HepG2 (cell line): ENCODE data around the gene PDS5B. TPM values are rescaled to one million over a fixed set of nuclear protein-coding genes. Genes with fewer than 3 reads are reported as not detected.

Source experiments
- CBX1 ChIP-seq: IDR thresholded peaks from one replicate; pipeline ENCODE4 v1.6.1; 2016; ENCODE audit warnings: antibody characterized with exemption, low read depth
- HNF4A ChIP-seq: sonication (generic); formaldehyde crosslinking; IDR thresholded peaks from 2 replicates; pipeline ENCODE4 v1.4.0; 2020; ENCODE audit warnings: missing genetic modification reagents
- PHF20 ChIP-seq: sonication (generic); formaldehyde crosslinking; IDR thresholded peaks from 2 replicates; pipeline ENCODE4 v1.5.0; 2020; ENCODE audit warnings: mild to moderate bottlenecking, missing genetic modification reagents
- PHF5A ChIP-seq: IDR thresholded peaks from one replicate; pipeline ENCODE4 v1.6.1; 2018; ENCODE audit warnings: low read depth, missing genetic modification reagents; ENCODE audit not compliant: unreplicated experiment
- SP1 ChIP-seq, 2 experiments: fragments of 450-650 bp in 1 of 2; sonication (generic) in 1 of 2; formaldehyde crosslinking in 1 of 2; IDR thresholded peaks; 2 replicates each; pipeline versions ENCODE4 v1.4.0 to v1.6.1; 2016 to 2020; ENCODE audit warnings: missing genetic modification reagents in 1 of 2
- ZFY ChIP-seq: sonication (generic); formaldehyde crosslinking; IDR thresholded peaks from 2 replicates; pipeline ENCODE4 v1.4.0; 2020; ENCODE audit warnings: missing genetic modification reagents
- ZNF142 ChIP-seq: sonication (generic); formaldehyde crosslinking; IDR thresholded peaks from 2 replicates; pipeline ENCODE4 v1.4.0; 2020; ENCODE audit warnings: missing genetic modification reagents
- ZNF225 ChIP-seq: sonication (generic); formaldehyde crosslinking; IDR thresholded peaks from 2 replicates; pipeline ENCODE4 v1.4.0; 2020; ENCODE audit warnings: mild to moderate bottlenecking, missing genetic modification reagents
- ZNF256 ChIP-seq: sonication (generic); formaldehyde crosslinking; conservative IDR thresholded peaks from 2 replicates; pipeline ENCODE4 v1.4.0; 2020; ENCODE audit warnings: missing genetic modification reagents
- ZNF451 ChIP-seq: sonication (generic); formaldehyde crosslinking; IDR thresholded peaks from 2 replicates; pipeline ENCODE4 v1.5.0; 2020; ENCODE audit warnings: mild to moderate bottlenecking, missing genetic modification reagents
- ZNF484 ChIP-seq: sonication (generic); formaldehyde crosslinking; IDR thresholded peaks from 2 replicates; pipeline ENCODE4 v1.5.1; 2020; ENCODE audit warnings: mild to moderate bottlenecking, low read depth, missing genetic modification reagents, borderline replicate concordance
- ZNF816 ChIP-seq: sonication (generic); formaldehyde crosslinking; IDR thresholded peaks from 2 replicates; pipeline ENCODE4 v1.8.0; 2022; ENCODE audit warnings: missing genetic modification reagents, mild to moderate bottlenecking, borderline replicate concordance
- ZNF850 ChIP-seq: sonication (generic); formaldehyde crosslinking; conservative IDR thresholded peaks from 2 replicates; pipeline ENCODE4 v1.9.0; 2021; ENCODE audit warnings: mild to moderate bottlenecking, missing genetic modification reagents
- polyA plus RNA-seq, 8 experiments: library from polyadenylated mRNA; depleted of rRNA in 3 of 8; stranded (reverse) in 7 of 8; unstranded in 1 of 8; fragments of >200 nt; fragmentation: Illumina TruSeq in 4 of 8; extraction: Trizol in 4 of 8; gene quantifications; 2 replicates each; pipeline versions ENCODE4 v1.2.1 to v1.2.3, GENCODE V29; 2011 to 2016; ENCODE audit warnings: low read depth in 4 of 8, missing spikeins in 1 of 8, mixed read lengths in 1 of 8; ENCODE audit not compliant: insufficient read depth in 1 of 8
- total RNA-seq, 5 experiments: library from RNA; depleted of rRNA; stranded (reverse); fragments of >200 nt; fragmentation: Illumina TruSeq; extraction: Trizol; gene quantifications; 2 replicates each; pipeline ENCODE4 v1.2.3, GENCODE V29; 2016; ENCODE audit warnings: low read depth in 1 of 5
- TF ChIP-seq, protein P1 (sequence below): sonication (generic); formaldehyde crosslinking; IDR thresholded peaks from 2 replicates; pipeline ENCODE4 v1.4.0; 2020; ENCODE audit warnings: missing genetic modification reagents
- TF ChIP-seq, protein P2 (sequence below): sonication (generic); formaldehyde crosslinking; IDR thresholded peaks from 2 replicates; pipeline ENCODE4 v1.5.0; 2020; ENCODE audit warnings: mild to moderate bottlenecking, missing genetic modification reagents
- TF ChIP-seq, protein P3 (sequence below): sonication (generic); formaldehyde crosslinking; IDR thresholded peaks from 2 replicates; pipeline ENCODE4 v1.8.0; 2022; ENCODE audit warnings: missing genetic modification reagents, low read depth, mild to moderate bottlenecking, borderline replicate concordance

PDS5B gene
- total and polyA plus RNA-seq, 2 of the 13 experiments (the other 11 are each of a cell fraction or from before 2014, with no cell fraction given) = 5.8 to 24.6 TPM

DNA sequence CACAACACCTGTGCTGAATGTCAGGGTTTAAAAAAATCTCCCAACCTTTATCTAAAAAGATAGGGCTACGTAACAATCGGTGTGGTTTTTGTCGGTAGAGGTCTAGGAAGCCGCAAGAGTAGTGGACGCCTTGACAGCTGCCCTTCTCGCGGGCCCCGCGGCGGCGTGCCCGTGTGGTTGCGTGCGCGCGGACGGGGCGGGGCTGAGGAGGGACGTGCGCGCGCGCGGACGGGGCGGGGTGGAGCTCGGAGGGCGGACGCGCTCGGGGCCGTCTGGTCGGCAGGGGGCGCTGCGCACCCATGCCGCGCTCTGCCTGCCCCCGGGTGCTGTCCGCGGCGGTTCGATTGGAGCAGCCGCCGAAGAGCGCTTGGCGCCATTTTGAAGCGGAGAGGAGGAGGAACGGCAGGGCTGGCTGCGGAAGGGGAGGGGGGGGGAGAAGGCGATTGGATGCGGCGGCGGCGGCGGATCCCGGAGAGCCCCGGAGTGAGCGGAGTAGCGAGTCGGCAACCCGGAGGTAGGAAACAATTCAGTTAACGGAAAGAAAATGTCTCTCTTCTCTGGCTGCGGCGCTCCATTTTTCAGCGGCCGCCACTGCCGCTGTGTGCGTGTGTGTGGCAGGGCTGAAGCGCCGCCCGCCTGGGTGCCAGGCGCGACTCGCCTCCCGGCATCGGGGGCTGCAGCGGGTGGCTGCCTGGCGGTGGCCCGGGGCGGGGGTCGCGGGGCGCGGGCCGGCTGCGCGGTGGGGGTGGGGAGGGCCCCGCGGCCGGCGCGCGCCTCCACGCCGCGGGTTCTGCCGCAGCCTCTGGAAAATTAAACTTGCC is at the start of gene PDS5B (continued):
- TF ChIP-seq, protein P1, sequence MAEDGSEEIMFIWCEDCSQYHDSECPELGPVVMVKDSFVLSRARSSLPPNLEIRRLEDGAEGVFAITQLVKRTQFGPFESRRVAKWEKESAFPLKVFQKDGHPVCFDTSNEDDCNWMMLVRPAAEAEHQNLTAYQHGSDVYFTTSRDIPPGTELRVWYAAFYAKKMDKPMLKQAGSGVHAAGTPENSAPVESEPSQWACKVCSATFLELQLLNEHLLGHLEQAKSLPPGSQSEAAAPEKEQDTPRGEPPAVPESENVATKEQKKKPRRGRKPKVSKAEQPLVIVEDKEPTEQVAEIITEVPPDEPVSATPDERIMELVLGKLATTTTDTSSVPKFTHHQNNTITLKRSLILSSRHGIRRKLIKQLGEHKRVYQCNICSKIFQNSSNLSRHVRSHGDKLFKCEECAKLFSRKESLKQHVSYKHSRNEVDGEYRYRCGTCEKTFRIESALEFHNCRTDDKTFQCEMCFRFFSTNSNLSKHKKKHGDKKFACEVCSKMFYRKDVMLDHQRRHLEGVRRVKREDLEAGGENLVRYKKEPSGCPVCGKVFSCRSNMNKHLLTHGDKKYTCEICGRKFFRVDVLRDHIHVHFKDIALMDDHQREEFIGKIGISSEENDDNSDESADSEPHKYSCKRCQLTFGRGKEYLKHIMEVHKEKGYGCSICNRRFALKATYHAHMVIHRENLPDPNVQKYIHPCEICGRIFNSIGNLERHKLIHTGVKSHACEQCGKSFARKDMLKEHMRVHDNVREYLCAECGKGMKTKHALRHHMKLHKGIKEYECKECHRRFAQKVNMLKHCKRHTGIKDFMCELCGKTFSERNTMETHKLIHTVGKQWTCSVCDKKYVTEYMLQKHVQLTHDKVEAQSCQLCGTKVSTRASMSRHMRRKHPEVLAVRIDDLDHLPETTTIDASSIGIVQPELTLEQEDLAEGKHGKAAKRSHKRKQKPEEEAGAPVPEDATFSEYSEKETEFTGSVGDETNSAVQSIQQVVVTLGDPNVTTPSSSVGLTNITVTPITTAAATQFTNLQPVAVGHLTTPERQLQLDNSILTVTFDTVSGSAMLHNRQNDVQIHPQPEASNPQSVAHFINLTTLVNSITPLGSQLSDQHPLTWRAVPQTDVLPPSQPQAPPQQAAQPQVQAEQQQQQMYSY (CRISPR knock-in tag) = no peak
- TF ChIP-seq ZNF451 (CRISPR knock-in tag) = no peak
- TF ChIP-seq, protein P2, sequence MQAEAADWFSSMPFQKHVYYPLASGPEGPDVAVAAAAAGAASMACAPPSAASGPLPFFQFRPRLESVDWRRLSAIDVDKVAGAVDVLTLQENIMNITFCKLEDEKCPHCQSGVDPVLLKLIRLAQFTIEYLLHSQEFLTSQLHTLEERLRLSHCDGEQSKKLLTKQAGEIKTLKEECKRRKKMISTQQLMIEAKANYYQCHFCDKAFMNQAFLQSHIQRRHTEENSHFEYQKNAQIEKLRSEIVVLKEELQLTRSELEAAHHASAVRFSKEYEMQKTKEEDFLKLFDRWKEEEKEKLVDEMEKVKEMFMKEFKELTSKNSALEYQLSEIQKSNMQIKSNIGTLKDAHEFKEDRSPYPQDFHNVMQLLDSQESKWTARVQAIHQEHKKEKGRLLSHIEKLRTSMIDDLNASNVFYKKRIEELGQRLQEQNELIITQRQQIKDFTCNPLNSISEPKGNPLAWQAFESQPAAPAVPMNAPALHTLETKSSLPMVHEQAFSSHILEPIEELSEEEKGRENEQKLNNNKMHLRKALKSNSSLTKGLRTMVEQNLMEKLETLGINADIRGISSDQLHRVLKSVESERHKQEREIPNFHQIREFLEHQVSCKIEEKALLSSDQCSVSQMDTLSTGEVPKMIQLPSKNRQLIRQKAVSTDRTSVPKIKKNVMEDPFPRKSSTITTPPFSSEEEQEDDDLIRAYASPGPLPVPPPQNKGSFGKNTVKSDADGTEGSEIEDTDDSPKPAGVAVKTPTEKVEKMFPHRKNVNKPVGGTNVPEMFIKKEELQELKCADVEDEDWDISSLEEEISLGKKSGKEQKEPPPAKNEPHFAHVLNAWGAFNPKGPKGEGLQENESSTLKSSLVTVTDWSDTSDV (CRISPR knock-in tag) = no peak
- no peak for TF ChIP-seq ZNF142 (CRISPR knock-in tag)
- TF ChIP-seq ZFY = peak; percentile 51; the same call in 1 of the 2 replicates
- TF ChIP-seq ZNF816 (CRISPR knock-in tag) = no peak
- TF ChIP-seq, protein P3, sequence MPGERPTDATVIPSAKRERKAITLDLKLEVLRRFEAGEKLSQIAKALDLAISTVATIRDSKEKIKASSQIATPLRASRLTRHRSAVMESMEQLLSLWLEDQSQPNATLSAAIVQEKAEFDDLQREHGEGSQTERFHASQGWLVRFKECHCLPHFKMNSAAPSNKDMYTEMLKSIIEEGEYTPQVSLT = no peak
- no peak for TF ChIP-seq HNF4A
- no peak for TF ChIP-seq SP1 (IDR thresholded peaks at IDR 0.05)
- peak; percentile 88 for TF ChIP-seq SP1 (CRISPR knock-in tag; IDR thresholded peaks at IDR 0.05)
- no peak for TF ChIP-seq CBX1
- peak; percentile 59; the same call in 1 of the 2 replicates for TF ChIP-seq PHF20 (CRISPR knock-in tag)
- no peak for TF ChIP-seq ZNF484 (CRISPR knock-in tag)
- no peak for TF ChIP-seq ZNF850 (CRISPR knock-in tag)
- TF ChIP-seq PHF5A (CRISPR knock-in tag) = no peak
- TF ChIP-seq ZNF225 = 0 out of 2 replicates have a peak, but pooled peaks have one; percentile 23
- TF ChIP-seq ZNF256 (CRISPR knock-in tag) = no peak
